ENCODE data around the gene TIPARP. TPM values are rescaled to one million over a fixed set of nuclear protein-coding genes. Genes with fewer than 3 reads are reported as not detected.

The TIPARP gene
- total RNA-seq, 1 donor from 2014 or later, result 27.2 TPM

- intact Hi-C loops (cut with micrococcal nuclease), result no loop called here
- Histone ChIP-seq H3K4me3 (no peak overlapping the region), H3K36me3 (no peaks in the 10 kb centered on the region), H3K27ac (replicated peaks) (no peak overlapping the region), H3K9me3 (replicated peaks) (no peaks in the 10 kb centered on the region), H3K27me3 (ENCODE audit: low read depth) (no peaks in the 10 kb centered on the region), H3K4me1 (no peaks in the 10 kb centered on the region)
- no peak for TF ChIP-seq CTCF (IDR thresholded peaks at IDR 0.05; ENCODE audit: borderline replicate concordance)
- no peak for DNase-seq
Observed at GRCh38 chr3:156743859-156744258, 69.5 kb downstream of the TIPARP start.

GRCh38 chr3:156744631-156745030 is 70.2 kb downstream of the TIPARP start:
- no peak for TF ChIP-seq CTCF (IDR thresholded peaks at IDR 0.05; ENCODE audit: borderline replicate concordance)
- Histone ChIP-seq H3K36me3 (no peaks in the 10 kb centered on the region), H3K9me3 (replicated peaks) (no peaks in the 10 kb centered on the region), H3K27ac (replicated peaks) (no peak overlapping the region), H3K4me1 (no peaks in the 10 kb centered on the region), H3K4me3 (no peak overlapping the region), H3K27me3 (ENCODE audit: low read depth) (no peaks in the 10 kb centered on the region)
- intact Hi-C loops (cut with micrococcal nuclease), result no loop called here
- no peak for DNase-seq

- intact Hi-C loops (cut with micrococcal nuclease), result no loop called here
- Histone ChIP-seq H3K4me3 (no peak overlapping the region), H3K9me3 (replicated peaks) (no peaks in the 10 kb centered on the region), H3K27ac (replicated peaks) (no peak overlapping the region), H3K4me1 (peaks cover 7% of the 10 kb centered on the region), H3K36me3 (no peaks in the 10 kb centered on the region), H3K27me3 (ENCODE audit: low read depth) (no peaks in the 10 kb centered on the region)
- no peak for TF ChIP-seq CTCF (IDR thresholded peaks at IDR 0.05; ENCODE audit: borderline replicate concordance)
- DNase-seq, result no peak
Observed at GRCh38 chr3:156745766-156746165, 71.4 kb downstream of the TIPARP start.

GRCh38 chr3:156747046-156747445 is 72.7 kb downstream of the TIPARP start:
- no peak overlapping the region for H3K27ac ChIP-seq (replicated peaks)
- H3K36me3 ChIP-seq, result no peaks in the 10 kb centered on the region
- no peak for TF ChIP-seq CTCF (IDR thresholded peaks at IDR 0.05; ENCODE audit: borderline replicate concordance)
- DNase-seq, result no peak
- H3K4me3 ChIP-seq, result no peak overlapping the region
- no peaks in the 10 kb centered on the region for H3K27me3 ChIP-seq (ENCODE audit: low read depth)
- H3K4me1 ChIP-seq, result peaks cover 15% of the 10 kb centered on the region
- intact Hi-C loops (cut with micrococcal nuclease), result no loop called here
- H3K9me3 ChIP-seq (replicated peaks), result no peaks in the 10 kb centered on the region

- intact Hi-C loops (cut with micrococcal nuclease), result no loop called here
- TF ChIP-seq CTCF (IDR thresholded peaks at IDR 0.05; ENCODE audit: borderline replicate concordance), result no peak
- no peak overlapping the region for H3K27ac ChIP-seq (replicated peaks)
Observed at GRCh38 chr3:156749244-156749643, 74.9 kb downstream of the TIPARP start.

More at GRCh38 chr3:156749244-156749643, 74.9 kb downstream of the TIPARP start:
- no peak overlapping the region for H3K4me3 ChIP-seq
- no peaks in the 10 kb centered on the region for H3K27me3 ChIP-seq (ENCODE audit: low read depth)
- H3K36me3 ChIP-seq, result no peaks in the 10 kb centered on the region
- no peaks in the 10 kb centered on the region for H3K9me3 ChIP-seq (replicated peaks)
- DNase-seq, result no peak
- H3K4me1 ChIP-seq, result peaks cover 15% of the 10 kb centered on the region

Data from left ventricle myocardium inferior (tissue), 1 donor.